Epidermal melanocyte (primary cell): ENCODE results near the gene NRG2.

Experiments
- DNase-seq: peaks from one replicate; pipeline ENCODE4 v3.0.0; 2011; ENCODE audit warnings: low spot score; ENCODE audit not compliant: insufficient read length

Gene NRG2

GRCh38 chr5:139861021-139861888, 181.8 kb downstream of the NRG2 start:
- DNase-seq, result no peak

DNA sequence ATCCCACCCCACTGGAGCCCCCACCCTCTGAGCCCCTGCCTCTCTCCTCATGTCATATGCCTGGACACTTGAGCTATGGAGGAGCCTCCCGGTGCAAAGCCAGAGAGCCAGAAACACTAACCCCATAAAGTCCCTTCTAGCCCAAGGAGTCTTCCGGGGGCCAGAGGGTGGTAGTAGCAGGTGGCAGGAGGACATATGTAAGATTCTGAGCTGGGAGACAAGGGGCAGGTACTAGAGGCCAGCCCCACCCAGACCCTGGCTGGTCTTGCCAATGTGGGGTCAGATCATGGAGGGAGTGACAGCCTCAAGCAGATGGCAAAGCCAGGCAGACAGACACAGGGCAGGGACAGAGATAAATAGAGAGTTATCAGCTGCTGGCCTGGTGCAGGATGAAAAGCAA, 184.1 kb downstream of the NRG2 start:
- DNase-seq, result no peak

DNA sequence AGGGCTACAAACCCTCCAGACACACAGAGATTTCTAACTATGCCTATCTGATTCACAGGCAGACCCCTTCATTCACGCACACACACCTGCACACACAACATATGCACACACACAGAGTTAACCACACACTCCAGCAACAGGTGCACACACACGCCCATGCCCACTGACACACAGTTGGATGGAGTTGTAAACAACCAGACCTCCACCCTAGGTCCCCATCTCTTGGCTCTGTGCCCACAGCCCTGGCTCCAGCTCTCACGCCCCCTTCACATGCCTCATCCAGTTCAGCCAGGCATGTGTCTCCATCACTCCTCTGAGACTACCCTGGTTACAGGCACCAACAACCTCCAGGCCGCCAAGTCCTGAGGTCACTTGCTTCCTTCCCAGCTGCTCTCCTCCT, 186.4 kb downstream of the NRG2 start:
- DNase-seq, result no peak

DNA sequence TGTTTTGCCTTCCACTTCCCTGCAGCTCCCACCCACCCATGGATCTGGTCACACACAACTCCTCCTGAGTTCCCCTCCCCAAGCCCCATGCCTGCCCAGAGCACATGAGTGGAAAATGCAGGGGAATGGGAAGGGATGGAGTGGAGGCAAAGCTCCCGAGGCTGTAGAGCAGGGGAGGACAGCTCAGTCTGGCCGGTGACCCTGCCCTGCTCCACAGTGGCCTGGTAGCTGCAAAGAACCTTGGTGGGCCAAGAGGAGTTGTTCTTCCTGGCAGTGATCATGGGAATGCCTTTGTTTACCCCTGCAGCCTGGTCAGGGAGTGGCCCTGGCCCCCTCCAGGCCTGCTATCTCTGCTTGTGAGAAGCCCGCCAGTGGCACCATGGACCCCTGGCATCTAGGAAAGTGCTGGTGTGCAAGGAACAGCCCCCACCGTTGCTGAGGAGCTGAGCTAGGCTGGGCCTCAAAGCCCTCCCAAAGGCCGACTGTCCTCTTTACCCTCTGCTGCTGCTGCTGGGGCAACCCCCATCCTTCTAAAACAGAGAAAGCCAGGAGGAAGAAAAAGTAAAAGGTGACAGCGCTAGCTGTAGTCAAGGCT, 187.1 kb downstream of the NRG2 start:
- DNase-seq, result no peak

- no peak for DNase-seq
These were observed 187.6 kb downstream of the NRG2 start for GRCh38 chr5:139855451-139855850.

DNA sequence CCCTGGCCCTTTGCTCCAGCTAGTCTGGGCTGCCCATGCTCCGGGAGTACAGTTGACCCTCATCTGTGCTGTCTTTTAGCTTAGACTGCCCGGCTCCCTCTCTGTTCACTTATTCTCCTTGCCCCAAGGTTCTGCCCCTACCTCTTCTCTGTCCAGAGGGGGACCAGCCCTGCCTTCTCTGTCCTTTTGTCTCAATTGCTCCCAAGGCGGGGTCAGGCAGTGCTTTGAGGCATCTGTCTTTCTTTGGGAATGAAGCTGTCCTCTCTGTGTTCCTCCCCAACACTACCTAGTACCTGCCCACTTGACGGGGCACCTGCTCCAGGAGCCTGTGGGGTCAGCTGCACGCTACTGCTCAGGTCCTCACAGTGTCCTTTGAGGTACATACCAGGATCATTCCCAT, 188.1 kb downstream of the NRG2 start:
- no peak for DNase-seq

DNA sequence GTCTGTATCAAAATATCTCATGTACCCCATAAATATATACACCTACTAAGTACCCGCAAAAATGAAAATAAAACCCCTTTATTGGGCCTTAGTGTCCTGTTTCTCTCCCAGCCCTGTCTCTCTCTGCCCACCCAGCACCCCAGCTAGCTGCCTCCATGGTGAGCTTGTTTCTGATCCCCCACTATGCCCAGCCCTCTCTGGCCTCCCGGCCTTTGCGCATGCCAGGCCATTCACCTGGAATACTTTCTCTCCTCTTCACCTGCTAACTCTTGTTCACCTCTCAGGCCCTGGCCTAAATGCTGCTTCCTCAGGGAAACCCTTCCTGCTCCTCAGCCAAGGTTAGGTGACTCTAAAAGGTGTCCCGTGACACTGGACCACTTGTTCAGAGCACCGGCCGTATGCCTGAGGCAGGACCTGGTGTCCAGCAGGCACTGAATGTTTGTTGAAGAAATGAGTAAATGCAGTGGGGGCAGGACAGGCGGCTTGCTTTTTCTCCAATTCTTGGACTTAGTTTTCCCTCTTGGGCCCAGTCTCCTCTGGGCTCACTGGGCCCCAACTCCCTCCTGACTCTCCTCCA, 189.0 kb downstream of the NRG2 start:
- DNase-seq, result no peak

- no peak for DNase-seq
These were observed 190.4 kb downstream of the NRG2 start for GRCh38 chr5:139852696-139853095.

- DNase-seq, result no peak
These were observed 191.5 kb downstream of the NRG2 start for GRCh38 chr5:139851558-139851957.

GRCh38 chr5:139850423-139851016, 192.6 kb downstream of the NRG2 start:
- no peak for DNase-seq

- no peak for DNase-seq
These were observed 193.2 kb downstream of the NRG2 start for GRCh38 chr5:139849942-139850341.

GRCh38 chr5:139849501-139849900, 193.6 kb downstream of the NRG2 start:
- DNase-seq, result no peak

GRCh38 chr5:139848508-139849100, 194.5 kb downstream of the NRG2 start:
- DNase-seq, result no peak

GRCh38 chr5:139847790-139848507, 195.2 kb downstream of the NRG2 start:
- DNase-seq, result peak; percentile 69

DNA sequence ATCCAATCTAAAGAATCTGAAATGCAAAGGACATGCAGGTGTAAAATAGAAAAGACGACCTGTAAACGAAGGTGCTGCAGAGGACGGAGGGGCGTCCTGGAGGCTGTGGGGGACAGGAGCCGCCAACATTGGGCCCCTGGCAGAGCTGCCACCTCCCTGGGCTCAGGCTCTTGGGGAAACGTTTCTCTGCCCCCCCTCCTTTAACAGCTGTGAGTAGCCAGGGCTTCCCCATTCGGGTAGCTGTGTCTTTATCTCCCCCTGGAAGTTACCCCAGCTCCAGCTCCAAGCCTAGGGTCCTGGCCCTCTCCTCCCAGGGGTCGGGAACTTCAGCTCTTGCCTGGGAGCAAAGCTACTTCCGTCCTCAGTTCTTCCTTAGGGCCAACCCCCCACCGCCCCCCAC, 196.0 kb downstream of the NRG2 start:
- DNase-seq, result no peak

DNA sequence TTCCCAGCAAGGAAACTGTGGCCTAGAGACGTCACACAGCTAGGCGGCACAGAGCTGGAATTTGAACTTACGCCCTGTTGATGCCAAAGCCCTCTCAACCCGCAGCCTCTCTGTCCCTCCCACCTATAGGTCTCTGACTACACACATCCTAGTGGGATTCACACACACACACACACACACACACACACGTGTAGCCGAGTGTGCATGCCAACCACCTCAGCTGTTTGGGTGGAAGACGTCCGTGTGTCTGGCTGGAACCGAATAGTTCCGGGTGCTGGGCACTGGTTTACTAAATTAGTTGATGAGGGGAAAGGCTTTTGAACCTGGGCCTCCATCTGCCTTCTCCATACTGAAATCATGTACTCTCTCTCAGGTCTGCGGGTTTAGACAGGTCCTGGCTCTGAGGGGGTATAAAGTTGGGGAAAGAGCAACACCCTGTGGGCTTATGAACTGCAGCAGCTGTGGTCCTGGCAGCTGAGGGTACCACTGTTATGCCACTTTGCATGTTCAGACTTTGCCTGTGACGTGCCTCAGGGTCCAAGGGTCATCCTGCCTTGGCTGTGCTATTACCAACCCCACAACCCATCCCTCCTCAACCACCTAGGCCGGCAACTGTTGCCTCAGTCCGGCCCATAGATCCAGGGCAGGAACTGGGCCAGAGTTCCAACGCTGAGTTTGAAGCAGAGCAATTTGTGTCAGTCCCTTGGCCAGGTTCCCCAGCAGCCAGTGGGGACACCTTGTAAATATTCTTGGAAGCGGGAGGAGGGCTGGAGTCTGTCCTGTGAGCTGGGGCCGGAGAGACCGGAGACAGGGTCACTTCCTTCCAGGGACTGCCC, 197.0 kb downstream of the NRG2 start:
- DNase-seq, result no peak

DNA sequence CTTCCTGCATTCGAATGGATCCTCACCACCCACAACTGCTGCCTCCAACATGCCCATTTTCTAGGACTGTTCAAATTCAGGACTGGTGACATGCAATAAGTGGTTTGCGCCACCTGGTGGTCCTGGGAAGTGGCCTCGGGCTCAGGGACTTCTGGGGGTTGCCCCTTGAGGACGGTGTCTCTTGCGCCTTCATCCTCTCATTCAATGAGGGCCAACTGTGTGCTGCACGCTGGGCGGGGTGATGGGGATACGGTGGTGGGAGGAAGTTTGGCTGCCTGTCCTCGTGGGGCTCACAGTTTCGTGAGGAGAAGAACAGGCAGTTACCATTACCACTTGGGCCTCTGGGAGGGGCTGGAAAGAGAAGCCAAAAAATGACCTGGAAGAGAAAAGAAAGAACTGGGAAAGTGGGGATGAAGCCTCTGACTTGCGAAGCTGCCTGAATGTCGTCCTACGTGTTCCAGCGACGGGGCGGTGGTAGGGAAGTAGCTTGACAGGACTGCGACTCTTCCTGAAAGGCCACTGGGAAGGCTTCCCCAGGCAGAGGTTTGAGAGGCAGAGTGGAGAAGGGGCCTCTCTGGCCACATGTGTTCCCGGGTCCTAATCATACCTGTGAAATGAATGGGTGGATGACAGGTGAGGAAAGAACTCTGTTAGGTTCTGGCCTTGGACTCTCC, 198.5 kb downstream of the NRG2 start:
- DNase-seq, result peak; percentile 79

- no peak for DNase-seq
These were observed 199.1 kb downstream of the NRG2 start for GRCh38 chr5:139843991-139844390.

DNA sequence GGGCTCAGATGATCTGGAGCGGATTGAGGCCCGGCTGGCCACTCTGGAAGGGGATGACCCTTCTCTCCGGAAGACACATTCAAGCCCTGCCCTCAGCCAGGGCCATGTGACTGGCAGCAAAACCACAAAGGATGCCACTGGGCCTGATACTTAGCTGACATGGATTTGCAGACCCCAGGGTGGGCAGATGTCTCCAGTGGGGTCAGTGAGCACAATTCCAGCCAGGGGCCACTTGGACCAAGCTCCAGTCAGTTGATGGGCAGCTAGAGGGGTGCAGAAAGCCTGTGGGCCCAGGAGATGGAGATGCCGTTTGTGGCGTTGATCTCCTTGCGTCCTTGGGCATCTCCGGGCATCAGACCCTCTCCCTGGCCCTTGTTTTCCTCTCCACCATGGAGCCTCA, 200.8 kb downstream of the NRG2 start:
- no peak for DNase-seq

DNA sequence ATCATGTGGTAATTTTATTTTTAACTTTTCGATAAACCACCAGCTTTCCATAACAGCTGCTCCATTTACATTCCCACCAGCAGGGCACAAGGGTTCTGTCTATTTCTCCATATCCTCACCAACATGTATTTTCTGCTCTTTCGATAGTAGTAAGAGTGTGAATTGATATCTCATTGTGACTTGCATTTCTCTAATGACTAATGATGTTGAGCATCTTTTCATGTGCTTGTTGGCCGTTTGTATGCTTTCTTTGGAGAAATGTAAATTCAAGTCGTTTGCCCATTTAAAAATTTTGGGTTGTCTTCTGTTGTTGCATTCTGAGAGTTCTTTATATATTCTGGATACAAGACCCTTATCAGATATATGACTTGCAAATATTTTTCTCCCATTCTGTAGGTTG, 201.6 kb downstream of the NRG2 start:
- no peak for DNase-seq
